Upper lobe of right lung (tissue), 1 donor: ENCODE results near the gene XPR1. TPM values are rescaled to one million over a fixed set of nuclear protein-coding genes. Genes with fewer than 3 reads are reported as not detected.

Source experiments
- ATAC-seq: fragments of 200-7000 bp; cut with Tn5 transposase; one replicate; pipeline ENCODE4 v1.9.1; 2020; ENCODE audit warnings: mild to moderate bottlenecking, moderate library complexity
- DNase-seq: peaks from one replicate; pipeline ENCODE4 v3.0.0-alpha.2; 2020
- H3K27ac ChIP-seq: fragments of 200-600 bp; one replicate; pipeline ENCODE4 v1.8.0; 2022
- H3K27me3 ChIP-seq: fragments of 200-600 bp; one replicate; pipeline ENCODE4 v1.8.0; 2022; ENCODE audit warnings: mild to moderate bottlenecking
- H3K36me3 ChIP-seq: fragments of 200-600 bp; one replicate; pipeline ENCODE4 v1.8.0; 2022
- H3K4me1 ChIP-seq: fragments of 200-600 bp; one replicate; pipeline ENCODE4 v1.8.0; 2022
- H3K4me3 ChIP-seq: fragments of 200-600 bp; one replicate; pipeline ENCODE4 v1.8.0; 2022; ENCODE audit warnings: mild to moderate bottlenecking
- H3K9me3 ChIP-seq: fragments of 200-600 bp; one replicate; pipeline ENCODE4 v1.8.0; 2022
- intact Hi-C: fragments of 100-400 bp; cut with DNase I; formaldehyde crosslinking; loops from one replicate; pipeline ENCODE4 v1.11.0; 2022
- total RNA-seq: library from RNA; stranded (reverse); fragmentation: NEBNext Ultra II Directional; extraction: Animal tissue kit (Norgen Biotek cat#: 25700); gene quantifications from one replicate; pipeline ENCODE4 v1.2.1, GENCODE V29; 2021
- TF ChIP-seq, protein P1 (sequence below): fragments of 200-600 bp; IDR thresholded peaks from one replicate; pipeline ENCODE4 v1.8.0; 2022; ENCODE audit warnings: antibody characterized with exemption
- donor health status: DM: no; HTN: yes; CAD: no; lungs with severe emphysema.

Gene XPR1
- total RNA-seq, 1 donor from 2014 or later = 23.5 TPM

- no peaks in the 10 kb centered on the region for H3K4me1 ChIP-seq
- intact Hi-C loops = no loop called here
- H3K27ac ChIP-seq = no peak overlapping the region
These were observed 31.5 kb upstream of the XPR1 start for GRCh38 chr1:180600343-180600742.

DNA sequence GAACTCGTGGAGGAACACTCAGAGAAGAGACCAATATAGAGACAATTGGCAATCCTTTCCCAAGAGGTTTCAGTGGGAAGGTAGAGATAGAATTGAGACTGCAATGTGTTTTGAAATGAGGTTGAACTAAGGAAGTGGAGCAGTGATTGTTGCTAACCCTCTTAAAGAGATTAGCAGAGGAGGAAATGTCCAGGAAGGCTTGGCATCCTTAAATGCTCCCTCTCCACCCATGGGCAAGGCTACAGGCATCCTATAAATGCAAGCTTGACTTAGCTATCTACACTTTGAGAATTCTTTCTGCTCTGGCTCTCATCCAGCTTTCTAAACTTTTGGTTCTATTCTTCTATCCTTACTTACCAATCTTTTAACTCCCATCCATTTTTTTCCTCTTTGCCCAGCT, 30.3 kb upstream of the XPR1 start:
- H3K36me3 ChIP-seq = no peaks in the 10 kb centered on the region
- no peaks in the 10 kb centered on the region for H3K4me1 ChIP-seq
- peak; percentile 31 for ATAC-seq
- no peaks in the 10 kb centered on the region for H3K9me3 ChIP-seq
- DNase-seq = no peak
- no peak overlapping the region for H3K4me3 ChIP-seq
- H3K27me3 ChIP-seq = no peaks in the 10 kb centered on the region
- TF ChIP-seq, protein P1, sequence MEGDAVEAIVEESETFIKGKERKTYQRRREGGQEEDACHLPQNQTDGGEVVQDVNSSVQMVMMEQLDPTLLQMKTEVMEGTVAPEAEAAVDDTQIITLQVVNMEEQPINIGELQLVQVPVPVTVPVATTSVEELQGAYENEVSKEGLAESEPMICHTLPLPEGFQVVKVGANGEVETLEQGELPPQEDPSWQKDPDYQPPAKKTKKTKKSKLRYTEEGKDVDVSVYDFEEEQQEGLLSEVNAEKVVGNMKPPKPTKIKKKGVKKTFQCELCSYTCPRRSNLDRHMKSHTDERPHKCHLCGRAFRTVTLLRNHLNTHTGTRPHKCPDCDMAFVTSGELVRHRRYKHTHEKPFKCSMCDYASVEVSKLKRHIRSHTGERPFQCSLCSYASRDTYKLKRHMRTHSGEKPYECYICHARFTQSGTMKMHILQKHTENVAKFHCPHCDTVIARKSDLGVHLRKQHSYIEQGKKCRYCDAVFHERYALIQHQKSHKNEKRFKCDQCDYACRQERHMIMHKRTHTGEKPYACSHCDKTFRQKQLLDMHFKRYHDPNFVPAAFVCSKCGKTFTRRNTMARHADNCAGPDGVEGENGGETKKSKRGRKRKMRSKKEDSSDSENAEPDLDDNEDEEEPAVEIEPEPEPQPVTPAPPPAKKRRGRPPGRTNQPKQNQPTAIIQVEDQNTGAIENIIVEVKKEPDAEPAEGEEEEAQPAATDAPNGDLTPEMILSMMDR = no peak
- no peak overlapping the region for H3K27ac ChIP-seq
- intact Hi-C loops = no loop called here

More at GRCh38 chr1:180600343-180600742, 31.5 kb upstream of the XPR1 start:
- ATAC-seq (no peak), DNase-seq (no peak)
- Histone ChIP-seq H3K4me3 (no peak overlapping the region), H3K27me3 (no peaks in the 10 kb centered on the region), H3K9me3 (no peaks in the 10 kb centered on the region), H3K36me3 (no peaks in the 10 kb centered on the region)
- TF ChIP-seq, protein P1 = no peak

DNA sequence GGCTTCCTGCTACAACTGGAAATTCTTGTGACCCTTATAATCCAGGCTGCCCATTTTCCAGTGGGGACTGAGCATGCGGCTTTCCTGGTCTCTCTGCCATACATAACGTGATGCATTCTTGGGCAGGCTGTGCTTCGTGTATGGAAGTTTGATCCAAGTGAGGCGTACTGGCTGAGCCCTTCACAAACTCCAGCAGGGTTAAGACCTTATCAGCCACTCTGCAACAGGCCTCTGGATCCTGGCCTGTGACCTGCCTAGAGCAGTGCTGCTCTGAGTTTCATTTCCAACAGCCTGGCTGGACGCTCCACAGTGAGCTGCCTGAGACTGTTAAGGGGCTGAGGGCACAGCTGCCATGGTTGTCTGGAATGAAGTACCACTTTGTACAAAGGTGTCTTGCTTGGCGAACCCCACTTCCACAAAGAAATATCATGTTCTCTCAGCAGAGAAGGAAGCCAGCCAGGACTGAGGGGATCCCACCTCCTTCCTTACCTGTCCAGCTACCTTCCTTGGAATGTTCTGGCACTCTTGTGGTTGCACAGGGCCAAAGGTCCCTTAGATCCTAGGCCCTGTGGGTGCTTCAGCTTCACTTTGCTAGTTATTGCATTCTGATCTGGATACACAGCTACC, 28.5 kb upstream of the XPR1 start:
- ATAC-seq (peak; percentile 39), DNase-seq (no peak)
- TF ChIP-seq, protein P1 = no peak
- no peak overlapping the region for H3K27ac ChIP-seq
- no peaks in the 10 kb centered on the region for H3K4me1 ChIP-seq
- H3K36me3 ChIP-seq = no peaks in the 10 kb centered on the region
- H3K4me3 ChIP-seq = no peak overlapping the region
- no peaks in the 10 kb centered on the region for H3K9me3 ChIP-seq
- H3K27me3 ChIP-seq = no peaks in the 10 kb centered on the region
- intact Hi-C loops = no loop called here

DNA sequence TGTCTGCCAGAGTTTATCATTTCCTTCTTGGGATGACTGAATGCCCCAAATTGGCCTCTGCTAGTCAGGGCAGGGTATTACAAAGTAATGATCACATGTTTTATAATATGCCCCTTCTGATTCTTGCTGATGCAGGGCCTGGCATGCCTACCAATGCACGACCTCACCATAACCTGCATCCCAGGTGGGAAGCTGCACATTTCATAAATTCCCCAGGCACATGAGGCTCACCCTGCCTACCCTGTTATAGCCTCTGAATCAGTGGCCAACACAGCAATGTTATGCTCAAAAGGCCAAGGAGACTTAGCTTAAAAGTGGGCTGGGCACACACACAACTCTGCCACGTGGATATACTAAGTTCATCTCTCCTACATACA, 28.0 kb upstream of the XPR1 start:
- TF ChIP-seq, protein P1 = no peak
- Histone ChIP-seq H3K4me3 (no peak overlapping the region), H3K36me3 (no peaks in the 10 kb centered on the region), H3K4me1 (no peaks in the 10 kb centered on the region), H3K27ac (no peak overlapping the region), H3K27me3 (no peaks in the 10 kb centered on the region), H3K9me3 (no peaks in the 10 kb centered on the region)
- DNase-seq = no peak
- no peak for ATAC-seq
- intact Hi-C loops = no loop called here

- H3K4me3 ChIP-seq = no peak overlapping the region
- ATAC-seq (no peak), DNase-seq (no peak)
- H3K27me3 ChIP-seq = no peaks in the 10 kb centered on the region
- H3K4me1 ChIP-seq = no peaks in the 10 kb centered on the region
- intact Hi-C loops = no loop called here
- TF ChIP-seq, protein P1 = no peak
- no peak overlapping the region for H3K27ac ChIP-seq
- H3K9me3 ChIP-seq = no peaks in the 10 kb centered on the region
- no peaks in the 10 kb centered on the region for H3K36me3 ChIP-seq
These were observed 25.7 kb upstream of the XPR1 start for GRCh38 chr1:180606155-180606554.
